Measurements from ENCODE around the gene POM121L2.
A peak's percentile ranks its signal among the peaks of the same experiment; 100 is the strongest.

The POM121L2 gene

GRCh38 chr6:27280540-27281000 lies 31.5 kb downstream of the POM121L2 start:
- TF ChIP-seq CTCF (IDR thresholded peaks at IDR 0.05; ENCODE audit: low read depth, low read length) = no peak
- peak overlapping the region; percentile 19 to 41 for H3K4me3 ChIP-seq (replicated peaks in 1 of 2; ENCODE audit: low read depth in 2 of 2, low read length in 2 of 2)
- DNase-seq (ENCODE audit: low read depth in 2 of 2) = peak in 1 of 2 donors; percentile 51

GRCh38 chr6:27280064-27280539 lies 32.0 kb downstream of the POM121L2 start:
- peak overlapping the region; percentile 24 to 46 for H3K4me3 ChIP-seq (replicated peaks in 1 of 2; ENCODE audit: low read depth in 2 of 2, low read length in 2 of 2)
- TF ChIP-seq CTCF (IDR thresholded peaks at IDR 0.05; ENCODE audit: low read depth, low read length) = no peak
- DNase-seq (ENCODE audit: low read depth in 2 of 2) = peak; percentile 51 to 78

GRCh38 chr6:27279513-27280063 lies 32.5 kb downstream of the POM121L2 start:
- H3K4me3 ChIP-seq (replicated peaks in 1 of 2; ENCODE audit: low read depth in 2 of 2, low read length in 2 of 2) = peak overlapping the region; percentile 24 to 46
- no peak for TF ChIP-seq CTCF (IDR thresholded peaks at IDR 0.05; ENCODE audit: low read depth, low read length)
- DNase-seq (ENCODE audit: low read depth in 2 of 2) = no peak

- no peak overlapping the region for H3K4me3 ChIP-seq (replicated peaks in 1 of 2; ENCODE audit: low read depth in 2 of 2, low read length in 2 of 2)
- DNase-seq (ENCODE audit: low read depth in 2 of 2) = peak in 1 of 2 donors; percentile 65
- no peak for TF ChIP-seq CTCF (IDR thresholded peaks at IDR 0.05; ENCODE audit: low read depth, low read length)
Observed at GRCh38 chr6:27275025-27275956, 36.8 kb downstream of the POM121L2 start.

- no peak for TF ChIP-seq CTCF (IDR thresholded peaks at IDR 0.05; ENCODE audit: low read depth, low read length)
- DNase-seq (ENCODE audit: low read depth in 2 of 2) = no peak
- H3K4me3 ChIP-seq (replicated peaks in 1 of 2; ENCODE audit: low read depth in 2 of 2, low read length in 2 of 2) = no peak overlapping the region
Observed at GRCh38 chr6:27273783-27274182, 38.3 kb downstream of the POM121L2 start.

- no peak for TF ChIP-seq CTCF (IDR thresholded peaks at IDR 0.05; ENCODE audit: low read depth, low read length)
- no peak overlapping the region for H3K4me3 ChIP-seq (replicated peaks in 1 of 2; ENCODE audit: low read depth in 2 of 2, low read length in 2 of 2)
- no peak for DNase-seq (ENCODE audit: low read depth in 2 of 2)
Observed at GRCh38 chr6:27268803-27269202, 43.3 kb downstream of the POM121L2 start.

Data from cardiac fibroblast (primary cell).